Right ventricle myocardium superior (tissue), 1 donor: ENCODE data around the gene YWHAG. TPM values are rescaled to one million over a fixed set of nuclear protein-coding genes. Genes with fewer than 3 reads are reported as not detected.
A peak's percentile ranks its signal among the peaks of the same experiment; 100 is the strongest.
"Not testable (repeated sequence)": the region's sequence is repeated elsewhere in the genome, so short reads cannot be mapped to it uniquely, and the experiment has no call there.

ENCODE experiments used
- ATAC-seq: fragments of 200-7000 bp; cut with Tn5 transposase; one replicate; pipeline ENCODE4 v1.9.1; 2020; ENCODE audit warnings: mild to moderate bottlenecking; ENCODE audit not compliant: poor library complexity
- DNase-seq: peaks from one replicate; pipeline ENCODE4 v3.0.0-alpha.2; 2020
- intact Hi-C: fragments of 100-400 bp; cut with DNase I; formaldehyde crosslinking; loops from one replicate; pipeline ENCODE4 v1.11.2; 2022
- long read RNA-seq: library from polyadenylated mRNA; unstranded; transcript quantifications from one replicate; pipeline ENCODE4 v2.0.0, GENCODE V29; 2021
- total RNA-seq: library from RNA; stranded (reverse); fragmentation: NEBNext Ultra II Directional; extraction: Animal tissue kit (Norgen Biotek cat#: 25700); gene quantifications from one replicate; pipeline ENCODE4 v1.2.1, GENCODE V29; 2021
- donor health status: DM: no; HTN: yes; CAD: no; lungs with severe emphysema.

The YWHAG gene
- 219 TPM for total RNA-seq
- long read RNA-seq, partial matches to known transcripts: 0 of 22 reads
- long read RNA-seq, other reads (novel, unspliced or antisense): 18 of 22 reads

GRCh38 chr7:76358481-76359110 lies at the start of gene YWHAG:
YWHAG (minus strand) TSS chr7:76358991; CDS start chr7:76358808, 183 bp downstream.
- intact Hi-C loops: loop anchor here (2.0 kb wide), 1 partner anchor 40 kb away; no protein-coding TSS in a partner anchor
- ATAC-seq: peak; percentile 94
- peak; percentile 94 for DNase-seq

GRCh38 chr7:76408121-76408560 lies 49.4 kb upstream of the YWHAG start:
- intact Hi-C loops: no loop called here
- DNase-seq (no peak), ATAC-seq (no peak)

DNA sequence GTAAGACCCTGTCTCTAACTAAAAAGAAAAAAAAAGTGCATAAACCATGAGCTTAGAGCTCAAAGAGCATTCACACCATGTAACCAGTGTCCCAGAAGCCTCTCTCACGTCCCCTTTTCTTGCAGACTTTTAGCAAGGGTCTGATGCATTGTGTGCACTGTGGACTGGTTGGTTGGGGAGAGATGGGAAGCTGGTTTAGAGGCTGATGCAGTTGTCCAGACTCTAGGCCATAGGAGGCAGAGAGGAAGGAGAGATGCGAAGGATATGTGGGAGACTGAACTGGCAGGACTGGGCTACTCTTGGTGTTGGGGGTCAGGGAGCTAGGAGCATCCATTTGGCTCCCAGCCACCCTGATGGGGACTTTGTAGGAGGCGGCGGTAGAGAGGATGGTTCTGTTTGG lies 48.9 kb upstream of the YWHAG start:
- ATAC-seq: no peak
- intact Hi-C loops: no loop called here
- no peak for DNase-seq

GRCh38 chr7:76405738-76406137 lies 46.9 kb upstream of the YWHAG start:
- ATAC-seq (no peak), DNase-seq (no peak)
- intact Hi-C loops: no loop called here

DNA sequence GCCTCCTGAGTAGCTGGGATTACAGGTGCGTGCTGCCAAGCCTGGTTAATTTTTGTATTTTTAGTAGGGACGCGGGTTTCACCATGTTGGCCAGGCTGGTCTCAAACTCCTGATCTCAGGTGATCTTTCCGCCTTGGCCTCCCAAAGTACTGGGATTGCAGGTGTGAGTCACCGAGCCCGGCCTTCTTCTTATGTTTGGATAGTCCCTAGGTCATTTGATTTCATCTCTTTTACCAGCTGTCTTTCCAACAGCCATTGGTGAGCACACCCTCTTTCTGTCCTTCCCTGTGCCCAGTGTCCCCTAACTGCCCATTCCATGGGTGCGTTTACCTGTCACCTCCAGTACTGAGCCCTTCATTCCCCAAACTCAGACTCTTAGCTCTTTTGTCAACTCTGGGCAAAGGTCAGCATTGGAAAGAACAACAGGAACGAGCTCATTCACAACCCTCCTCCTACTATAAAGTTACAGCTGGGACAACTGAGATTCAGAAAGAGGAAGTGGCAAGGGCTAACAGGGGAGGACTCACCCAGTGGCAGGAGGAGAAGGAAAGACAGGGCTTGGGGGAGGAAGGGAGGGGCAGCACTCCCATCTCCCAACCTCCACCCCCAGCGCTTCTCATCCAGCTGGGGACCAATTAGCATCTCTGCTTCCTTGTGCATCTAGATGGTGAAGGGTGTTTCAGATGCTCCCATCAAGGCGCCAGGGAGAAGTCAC lies 45.1 kb upstream of the YWHAG start:
- DNase-seq (no peak), ATAC-seq (peak; percentile 70)
- intact Hi-C loops: no loop called here

DNA sequence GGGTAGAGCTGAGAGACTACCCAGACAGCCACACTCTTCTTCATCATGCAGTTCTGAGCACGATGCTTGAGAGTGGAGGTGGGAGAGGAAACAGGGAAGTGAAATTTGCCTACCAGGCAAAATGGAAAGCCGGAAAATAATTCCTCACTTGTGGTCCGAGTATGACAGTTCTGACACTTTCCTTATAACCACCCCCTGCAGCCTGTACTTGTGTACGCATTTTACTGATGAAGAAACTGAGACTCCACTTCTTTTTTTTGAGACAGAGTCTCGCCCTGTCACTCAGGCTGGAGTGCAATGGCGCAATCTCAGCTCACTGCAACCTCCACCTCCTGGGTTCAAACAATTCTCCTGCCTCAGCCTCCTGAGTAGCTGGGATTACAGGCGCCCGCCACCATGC lies 44.3 kb upstream of the YWHAG start:
- DNase-seq, intact Hi-C loops: not testable (repeated sequence)
- ATAC-seq: peak; percentile 46

DNA sequence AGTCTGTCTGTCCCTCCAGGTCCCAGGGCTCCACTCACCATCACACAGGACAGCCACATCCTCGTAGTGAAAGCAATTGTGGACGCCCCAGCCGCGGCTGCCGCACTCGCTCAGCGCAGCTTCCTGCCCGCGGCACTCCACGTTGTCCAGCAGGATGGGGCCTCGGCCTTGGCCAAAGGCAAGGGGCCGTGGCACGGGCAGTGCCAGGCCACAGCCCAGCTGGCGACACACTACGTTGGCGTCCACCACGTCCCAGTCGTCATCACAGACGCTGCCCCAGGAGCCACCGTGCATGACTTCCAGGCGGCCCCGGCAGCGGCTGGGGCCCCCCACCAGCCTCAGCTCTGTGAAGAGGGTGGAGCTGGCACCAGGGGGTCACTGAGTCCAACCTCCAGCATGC lies 41.5 kb upstream of the YWHAG start:
- ATAC-seq (no peak), DNase-seq (no peak)
- intact Hi-C loops: no loop called here

- peak; percentile 50 for ATAC-seq
- intact Hi-C loops: no loop called here
- DNase-seq: peak; percentile 89
Observed at GRCh38 chr7:76397409-76398183, 38.8 kb upstream of the YWHAG start.

- intact Hi-C loops: no loop called here
- DNase-seq (no peak), ATAC-seq (no peak)
Observed at GRCh38 chr7:76396864-76397263, 38.1 kb upstream of the YWHAG start.

GRCh38 chr7:76395965-76396726 lies 37.4 kb upstream of the YWHAG start:
- no peak for ATAC-seq
- intact Hi-C loops: no loop called here

GRCh38 chr7:76395605-76395964 lies 36.8 kb upstream of the YWHAG start:
- ATAC-seq, intact Hi-C loops, DNase-seq: not testable (repeated sequence)

More at GRCh38 chr7:76395965-76396726, 37.4 kb upstream of the YWHAG start:
- DNase-seq: no peak

- intact Hi-C loops: no loop called here
- no peak for ATAC-seq
- no peak for DNase-seq
Observed at GRCh38 chr7:76394957-76395356, 36.2 kb upstream of the YWHAG start.

GRCh38 chr7:76393116-76394031 lies 34.6 kb upstream of the YWHAG start:
- DNase-seq: peak; percentile 97
- intact Hi-C loops: no loop called here
- ATAC-seq: peak; percentile 96

DNA sequence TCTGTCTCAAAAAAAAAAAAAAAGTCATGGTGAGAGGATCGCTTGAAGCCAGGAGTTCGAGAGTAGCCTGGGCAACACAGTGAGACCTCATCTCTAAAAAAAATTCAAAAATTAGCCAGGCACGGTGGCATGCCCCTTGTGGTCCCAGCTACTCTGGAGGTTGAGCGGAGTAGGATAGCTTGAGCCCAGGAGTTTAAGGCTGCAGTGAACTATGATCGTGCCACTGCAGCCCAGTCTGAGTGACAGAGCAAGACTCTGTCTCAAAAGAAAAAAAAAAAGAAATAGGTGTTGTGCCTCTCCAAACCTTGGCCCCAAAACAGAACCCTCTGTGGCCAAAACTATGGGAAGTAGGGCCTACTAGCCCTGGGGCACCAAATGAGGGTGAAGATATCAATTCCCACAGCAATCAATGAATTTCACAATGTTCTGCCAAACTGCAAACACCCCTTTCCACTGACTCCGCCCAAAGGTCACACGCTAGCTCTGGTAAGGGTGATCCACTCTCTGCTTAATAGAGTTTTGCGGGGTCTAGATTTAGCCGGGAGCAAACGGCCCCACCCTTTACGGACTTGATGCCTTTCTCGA lies 33.8 kb upstream of the YWHAG start:
- DNase-seq (no peak), ATAC-seq (no peak)
- intact Hi-C loops: no loop called here

- DNase-seq: no peak
- no peak for ATAC-seq
- intact Hi-C loops: no loop called here
Observed at GRCh38 chr7:76390092-76390491, 31.3 kb upstream of the YWHAG start.

- intact Hi-C loops, DNase-seq, ATAC-seq: not testable (repeated sequence)
Observed at GRCh38 chr7:76387789-76388188, 29.0 kb upstream of the YWHAG start.

GRCh38 chr7:76386691-76387260 lies 28.0 kb upstream of the YWHAG start:
- ATAC-seq (no peak), DNase-seq (no peak)
- intact Hi-C loops: no loop called here
